GM12864 (cell line): ENCODE data around the gene UBE2L3.
A peak's percentile ranks its signal among the peaks of the same experiment; 100 is the strongest.

ENCODE experiments used
- DNase-seq: peaks from one replicate; pipeline ENCODE4 v3.0.0-alpha.2; 2011; ENCODE audit warnings: low read depth
- H3K4me3 ChIP-seq: 2 replicates; pipeline ENCODE4 v1.5.1; 2011; ENCODE audit warnings: mild to moderate bottlenecking, low read depth, low read length, control low read depth
- TF ChIP-seq, protein P1 (sequence below): IDR thresholded peaks from 2 replicates; pipeline ENCODE4 v1.5.1; 2011; ENCODE audit warnings: low read depth, mild to moderate bottlenecking, moderate library complexity, low read length, control low read depth, inconsistent platforms; ENCODE audit errors: missing control alignments

The UBE2L3 gene

DNA sequence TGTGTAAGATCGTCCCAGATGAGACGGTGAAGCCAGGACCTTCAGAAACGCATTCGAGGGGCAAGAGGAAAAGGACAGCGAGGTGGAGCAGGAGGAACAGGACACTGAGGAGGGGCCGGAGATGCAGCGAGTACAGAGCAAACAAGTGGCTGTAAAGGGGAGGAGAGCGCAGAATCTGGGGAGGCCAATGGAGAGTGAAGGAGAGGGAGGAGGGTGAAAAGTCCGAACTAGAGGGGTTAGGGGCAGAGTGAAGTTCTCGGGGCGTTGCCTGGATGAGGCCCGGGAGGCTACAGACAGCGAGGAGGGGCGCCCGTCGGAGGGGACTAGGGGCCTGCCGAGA is 89.5 kb downstream of the UBE2L3 start:
- DNase-seq = no peak
- H3K4me3 ChIP-seq = peak overlapping the region; percentile 77
- TF ChIP-seq, protein P1, sequence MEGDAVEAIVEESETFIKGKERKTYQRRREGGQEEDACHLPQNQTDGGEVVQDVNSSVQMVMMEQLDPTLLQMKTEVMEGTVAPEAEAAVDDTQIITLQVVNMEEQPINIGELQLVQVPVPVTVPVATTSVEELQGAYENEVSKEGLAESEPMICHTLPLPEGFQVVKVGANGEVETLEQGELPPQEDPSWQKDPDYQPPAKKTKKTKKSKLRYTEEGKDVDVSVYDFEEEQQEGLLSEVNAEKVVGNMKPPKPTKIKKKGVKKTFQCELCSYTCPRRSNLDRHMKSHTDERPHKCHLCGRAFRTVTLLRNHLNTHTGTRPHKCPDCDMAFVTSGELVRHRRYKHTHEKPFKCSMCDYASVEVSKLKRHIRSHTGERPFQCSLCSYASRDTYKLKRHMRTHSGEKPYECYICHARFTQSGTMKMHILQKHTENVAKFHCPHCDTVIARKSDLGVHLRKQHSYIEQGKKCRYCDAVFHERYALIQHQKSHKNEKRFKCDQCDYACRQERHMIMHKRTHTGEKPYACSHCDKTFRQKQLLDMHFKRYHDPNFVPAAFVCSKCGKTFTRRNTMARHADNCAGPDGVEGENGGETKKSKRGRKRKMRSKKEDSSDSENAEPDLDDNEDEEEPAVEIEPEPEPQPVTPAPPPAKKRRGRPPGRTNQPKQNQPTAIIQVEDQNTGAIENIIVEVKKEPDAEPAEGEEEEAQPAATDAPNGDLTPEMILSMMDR = no peak

DNA sequence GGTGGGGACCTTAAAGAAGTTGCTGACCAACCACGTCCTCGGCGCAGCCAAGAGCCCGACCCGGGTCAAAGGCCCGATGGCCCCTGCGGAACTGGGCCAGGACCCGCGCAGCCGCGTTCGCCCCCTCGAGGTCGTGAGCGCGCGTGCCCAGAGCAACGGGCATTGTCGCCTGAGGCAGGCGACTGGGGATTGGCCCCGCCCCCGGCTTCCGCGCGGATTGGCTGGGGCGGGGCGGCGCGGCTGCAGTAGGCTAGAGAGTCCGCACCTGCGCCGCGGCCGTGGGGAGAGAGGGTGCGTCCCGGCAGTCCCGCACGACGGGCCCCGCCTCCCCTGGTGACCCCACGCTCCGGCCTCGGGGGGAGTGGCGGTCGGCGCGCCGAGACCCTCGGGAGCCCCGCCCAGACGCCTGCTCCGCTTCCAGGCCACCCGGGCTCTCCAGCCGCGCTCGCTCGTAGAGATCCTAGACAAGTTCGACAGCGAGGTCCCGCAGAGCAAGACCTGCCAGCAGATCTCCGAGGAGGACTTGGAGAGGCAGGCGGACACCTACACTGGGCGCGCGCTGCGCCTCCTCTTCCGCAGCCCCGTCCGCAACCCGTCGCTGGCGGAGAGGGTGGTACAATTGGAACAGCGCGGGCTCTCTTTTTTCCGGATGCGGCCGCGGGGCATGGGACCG is 90.0 kb downstream of the UBE2L3 start:
- no peak for DNase-seq
- H3K4me3 ChIP-seq = peak overlapping the region; percentile 77
- TF ChIP-seq, protein P1 = peak; percentile 40

DNA sequence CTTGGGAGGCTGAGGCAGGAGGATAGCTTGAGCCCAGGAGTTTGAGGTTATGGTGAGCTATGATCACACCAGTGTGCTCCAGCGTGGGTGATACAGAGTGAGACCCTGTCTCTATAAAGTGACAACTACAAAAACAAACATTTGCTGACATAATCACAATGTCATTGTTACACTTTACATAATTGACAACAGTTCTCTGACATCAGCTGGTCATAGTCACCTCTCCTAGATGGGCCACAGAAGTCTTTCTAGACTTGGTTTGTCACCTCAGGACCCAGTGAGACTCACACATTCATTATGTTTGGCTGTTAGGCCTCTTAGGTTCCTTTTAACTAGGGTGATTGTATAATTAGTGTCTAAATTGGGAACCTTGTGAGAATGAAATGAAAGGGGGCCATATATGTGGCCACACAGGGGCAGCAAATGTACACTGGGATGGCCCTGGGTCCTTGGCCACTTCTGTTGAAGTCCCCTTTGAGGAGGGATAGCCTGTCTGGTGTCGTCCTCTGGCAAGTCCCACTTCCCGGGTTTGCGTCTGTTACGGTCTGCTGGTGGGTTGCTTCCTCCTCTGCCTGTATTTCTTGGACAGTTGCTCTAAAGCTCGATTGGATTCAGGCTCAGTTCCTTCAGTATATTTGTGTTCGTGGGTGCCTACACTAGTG is 92.5 kb downstream of the UBE2L3 start:
- no peak for DNase-seq
- H3K4me3 ChIP-seq = no peak overlapping the region
- TF ChIP-seq, protein P1 = no peak

DNA sequence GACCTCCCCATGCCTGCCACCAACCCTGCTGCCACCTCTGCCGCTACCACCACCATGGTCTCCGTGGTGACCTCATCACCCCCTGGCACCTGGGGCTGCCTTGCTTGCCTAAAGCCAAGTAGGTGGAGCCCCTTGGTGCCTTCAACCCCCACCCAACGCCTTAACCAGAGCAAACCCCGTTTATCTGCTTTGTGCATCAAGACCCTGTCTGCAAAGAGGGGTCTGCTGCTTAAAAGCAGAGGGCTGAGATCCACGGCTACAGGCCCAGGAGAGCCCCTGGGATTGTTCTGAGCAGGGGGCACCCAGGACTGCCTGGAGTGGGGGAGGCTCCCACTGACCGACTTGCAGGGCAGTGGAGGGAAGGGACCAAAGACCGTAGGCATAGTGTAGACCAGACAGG is 93.4 kb downstream of the UBE2L3 start:
- H3K4me3 ChIP-seq = no peak overlapping the region
- TF ChIP-seq, protein P1 = no peak
- DNase-seq = no peak

DNA sequence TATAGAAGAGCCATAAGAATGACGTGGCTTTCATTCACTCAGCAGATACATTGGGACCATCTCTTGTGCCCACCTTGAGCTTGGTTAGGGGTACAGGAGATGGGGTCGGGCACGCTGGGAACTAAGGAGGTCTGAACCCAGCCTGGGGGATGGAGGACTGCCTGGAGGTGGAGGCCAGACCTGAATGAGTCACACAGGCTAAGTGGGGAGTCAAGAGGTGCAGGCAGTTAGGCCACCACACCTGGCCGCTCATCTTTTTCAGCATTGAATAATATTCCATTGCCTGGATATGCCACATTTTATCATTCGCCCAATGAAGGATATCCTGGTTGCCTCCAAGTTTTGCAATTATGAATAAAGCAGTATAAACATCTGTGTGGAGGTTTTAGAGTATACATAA is 94.5 kb downstream of the UBE2L3 start:
- DNase-seq = no peak
- TF ChIP-seq, protein P1 = no peak
- H3K4me3 ChIP-seq = no peak overlapping the region

DNA sequence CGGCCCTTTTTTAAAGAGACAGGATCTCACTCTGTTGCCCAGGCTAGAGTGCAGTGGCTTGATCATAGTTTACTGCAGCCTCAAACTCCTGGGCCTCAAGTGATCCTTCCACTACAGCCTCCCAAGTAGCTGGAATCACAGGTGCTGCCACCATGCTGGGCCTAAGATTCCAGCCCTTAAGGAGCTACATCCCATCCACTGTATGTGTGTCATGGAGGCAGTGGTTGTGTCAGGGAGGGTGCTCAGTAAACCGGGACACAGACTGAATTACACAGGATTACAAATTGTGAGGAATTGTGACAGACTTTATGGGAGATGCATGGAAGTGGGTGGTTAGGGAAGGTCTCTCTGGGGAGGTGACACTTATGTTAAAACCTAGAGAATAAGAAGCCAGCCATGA is 96.2 kb downstream of the UBE2L3 start:
- no peak overlapping the region for H3K4me3 ChIP-seq
- TF ChIP-seq, protein P1 = no peak
- no peak for DNase-seq
